LNCaP clone FGC (cell line): Measurements from ENCODE around the gene CINP.
"Not testable (repeated sequence)": the region's sequence is repeated elsewhere in the genome, so short reads cannot be mapped to it uniquely, and the experiment has no call there.

Experiments used
- DNase-seq: peaks from one replicate; pipeline ENCODE4 v3.0.0-alpha.2; 2011; ENCODE audit warnings: low read depth
- H3K4me3 ChIP-seq: 2 replicates; pipeline ENCODE4 v1.5.1; 2011; ENCODE audit warnings: mild to moderate bottlenecking, low read depth, low read length, control low read depth
- TF ChIP-seq, protein P1 (sequence below): IDR thresholded peaks from 2 replicates; pipeline ENCODE4 v1.5.1; 2012; ENCODE audit warnings: mild to moderate bottlenecking; ENCODE audit not compliant: control insufficient read depth, insufficient read depth; ENCODE audit errors: extremely low read depth

CINP gene

DNA sequence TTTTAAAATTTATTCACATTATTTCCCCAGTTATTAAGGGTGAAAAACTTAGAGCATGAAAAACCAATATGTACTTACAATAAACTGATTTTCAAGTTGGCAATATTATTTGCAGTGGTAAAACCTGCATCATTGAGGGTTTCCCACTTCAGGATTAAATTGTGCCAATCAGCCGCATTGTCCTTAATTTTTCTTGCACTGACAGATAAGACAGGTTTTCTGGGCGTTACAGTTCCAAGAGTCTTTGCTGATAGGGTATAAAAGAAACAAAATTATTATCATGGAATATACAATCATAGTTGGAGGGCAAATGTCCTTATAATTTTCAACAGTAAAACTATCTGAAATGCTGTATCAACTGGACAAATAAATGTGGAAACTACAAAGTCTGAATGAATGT, 3.3 kb downstream of the CINP start:
- H3K4me3 ChIP-seq: no peak overlapping the region
- TF ChIP-seq, protein P1, sequence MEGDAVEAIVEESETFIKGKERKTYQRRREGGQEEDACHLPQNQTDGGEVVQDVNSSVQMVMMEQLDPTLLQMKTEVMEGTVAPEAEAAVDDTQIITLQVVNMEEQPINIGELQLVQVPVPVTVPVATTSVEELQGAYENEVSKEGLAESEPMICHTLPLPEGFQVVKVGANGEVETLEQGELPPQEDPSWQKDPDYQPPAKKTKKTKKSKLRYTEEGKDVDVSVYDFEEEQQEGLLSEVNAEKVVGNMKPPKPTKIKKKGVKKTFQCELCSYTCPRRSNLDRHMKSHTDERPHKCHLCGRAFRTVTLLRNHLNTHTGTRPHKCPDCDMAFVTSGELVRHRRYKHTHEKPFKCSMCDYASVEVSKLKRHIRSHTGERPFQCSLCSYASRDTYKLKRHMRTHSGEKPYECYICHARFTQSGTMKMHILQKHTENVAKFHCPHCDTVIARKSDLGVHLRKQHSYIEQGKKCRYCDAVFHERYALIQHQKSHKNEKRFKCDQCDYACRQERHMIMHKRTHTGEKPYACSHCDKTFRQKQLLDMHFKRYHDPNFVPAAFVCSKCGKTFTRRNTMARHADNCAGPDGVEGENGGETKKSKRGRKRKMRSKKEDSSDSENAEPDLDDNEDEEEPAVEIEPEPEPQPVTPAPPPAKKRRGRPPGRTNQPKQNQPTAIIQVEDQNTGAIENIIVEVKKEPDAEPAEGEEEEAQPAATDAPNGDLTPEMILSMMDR: no peak
- no peak for DNase-seq

DNA sequence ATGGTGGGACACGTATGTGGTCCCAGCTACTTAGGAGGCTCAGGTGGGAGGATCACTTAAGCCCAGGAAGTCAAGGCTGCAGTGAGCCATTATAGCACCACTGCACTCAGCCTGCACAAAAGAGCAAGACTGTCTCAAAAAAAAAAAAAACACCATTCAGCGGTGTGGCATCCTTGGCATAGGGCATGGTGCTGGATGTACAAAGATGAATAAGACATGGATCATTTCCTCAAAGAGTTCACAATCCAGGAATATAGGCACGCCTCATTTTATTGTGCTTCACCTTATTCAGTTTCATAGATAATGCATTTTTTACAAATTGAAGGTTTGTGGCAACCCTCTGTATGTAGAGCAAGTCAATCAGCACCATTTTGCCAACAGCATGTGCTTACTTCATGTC, 6.4 kb downstream of the CINP start:
- no peak overlapping the region for H3K4me3 ChIP-seq
- TF ChIP-seq, protein P1: no peak
- no peak for DNase-seq

DNA sequence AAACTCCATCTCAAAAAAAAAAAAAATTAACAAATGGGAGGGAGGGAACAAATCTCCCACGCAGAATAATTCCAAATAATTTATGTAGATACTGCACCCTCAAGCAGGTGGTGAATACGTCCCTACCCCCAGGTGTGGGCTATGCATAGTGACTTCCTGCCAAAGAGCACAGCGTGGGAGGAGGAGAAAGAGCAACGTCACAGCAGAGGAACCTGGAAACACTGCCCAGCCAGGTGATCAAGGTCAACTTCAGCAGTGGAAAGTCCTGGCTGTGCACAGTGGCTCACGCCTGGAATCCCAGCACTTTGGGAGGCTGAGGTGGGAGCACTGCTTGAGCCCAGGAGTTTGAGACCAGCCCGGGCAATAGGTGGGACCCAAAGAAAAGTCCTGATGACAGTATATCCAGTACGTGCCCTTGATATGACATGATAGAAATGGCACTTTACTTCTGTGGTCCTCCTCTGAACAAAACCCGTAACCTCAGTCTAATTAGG, 9.5 kb downstream of the CINP start:
- DNase-seq: no peak
- TF ChIP-seq, protein P1: no peak
- H3K4me3 ChIP-seq: no peak overlapping the region

DNA sequence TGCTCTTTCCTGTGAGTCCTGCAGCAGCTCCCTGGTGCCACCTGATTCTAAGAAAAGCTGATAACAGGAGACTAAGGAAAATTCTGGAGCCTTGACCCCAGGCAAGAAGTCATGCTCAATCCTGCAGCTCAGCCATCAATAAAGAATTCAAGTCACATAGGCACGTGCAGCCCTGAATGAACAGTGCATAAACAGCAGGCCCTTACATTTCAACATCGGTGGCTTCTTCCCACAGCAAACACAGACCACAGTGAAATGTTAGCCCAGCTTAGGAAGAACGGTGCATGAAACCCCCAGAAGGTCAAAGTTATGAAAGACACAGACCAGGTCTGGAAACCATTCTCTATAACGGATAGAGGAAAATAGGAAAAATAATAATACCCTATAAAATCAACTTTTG, 10.5 kb downstream of the CINP start:
- TF ChIP-seq, protein P1: no peak
- no peak for DNase-seq
- no peak overlapping the region for H3K4me3 ChIP-seq

DNA sequence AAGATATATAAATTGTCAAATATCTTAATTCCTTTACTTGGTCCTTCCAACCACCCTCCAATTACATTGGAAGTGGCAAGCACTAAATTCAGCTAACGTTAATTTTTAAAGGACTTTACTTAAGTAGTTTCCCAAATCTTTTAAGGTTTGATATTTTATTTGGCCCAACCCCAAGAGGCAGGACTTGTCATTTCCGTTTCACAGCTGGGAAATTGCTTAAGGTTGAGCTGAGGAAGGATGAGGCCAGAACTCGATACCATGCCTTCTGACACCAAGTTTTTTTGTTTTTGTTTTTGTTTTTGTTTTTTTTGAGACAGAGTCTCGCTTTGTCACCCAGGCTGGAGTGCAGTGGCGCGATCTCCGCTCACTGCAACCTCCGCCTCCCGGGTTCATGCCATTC, 11.1 kb downstream of the CINP start:
- DNase-seq, H3K4me3 ChIP-seq: not testable (repeated sequence)

DNA sequence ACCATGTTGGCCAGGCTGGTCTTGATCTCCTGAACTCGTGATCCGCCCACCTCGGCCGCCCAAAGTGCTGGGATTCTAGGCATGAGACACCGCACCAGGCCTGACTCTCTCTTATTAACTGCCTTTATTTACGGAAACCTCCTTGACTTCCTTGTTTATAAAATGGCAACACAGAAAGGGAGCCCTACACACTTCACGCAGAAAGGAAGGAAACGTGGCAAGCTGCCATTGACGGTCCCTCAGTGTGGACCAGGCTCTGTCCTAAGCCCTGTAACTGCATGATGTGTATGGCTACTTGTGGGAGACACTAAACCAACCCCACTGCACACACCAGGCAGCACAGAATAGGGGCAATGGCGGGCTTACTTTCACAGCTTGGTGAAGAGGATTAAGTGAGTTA, 11.7 kb downstream of the CINP start:
- DNase-seq: no peak
- TF ChIP-seq, protein P1: no peak
- no peak overlapping the region for H3K4me3 ChIP-seq

DNA sequence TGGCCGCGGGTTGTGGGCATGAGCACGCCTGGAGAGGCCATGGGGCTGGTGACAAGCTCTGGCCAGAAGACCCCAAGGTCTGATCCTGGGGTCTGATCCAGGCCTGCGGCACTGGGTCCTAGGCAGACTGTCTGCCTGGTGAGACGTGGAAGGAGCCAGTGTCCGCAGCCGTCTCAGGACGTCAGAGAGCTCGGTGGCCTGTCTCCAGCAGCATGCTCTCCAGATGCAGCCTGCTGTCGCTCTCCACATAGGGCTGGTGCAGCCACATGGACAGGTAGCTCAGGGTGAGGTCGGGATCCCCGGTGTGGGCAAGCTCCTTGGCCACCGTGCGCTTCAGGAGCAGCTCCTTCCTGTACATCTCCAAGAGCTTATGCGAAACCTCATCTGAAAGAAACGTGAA, 14.3 kb downstream of the CINP start:
- TF ChIP-seq, protein P1: no peak
- H3K4me3 ChIP-seq: no peak overlapping the region
- no peak for DNase-seq
